ENCODE results near the gene CA11.

CA11 gene

DNA sequence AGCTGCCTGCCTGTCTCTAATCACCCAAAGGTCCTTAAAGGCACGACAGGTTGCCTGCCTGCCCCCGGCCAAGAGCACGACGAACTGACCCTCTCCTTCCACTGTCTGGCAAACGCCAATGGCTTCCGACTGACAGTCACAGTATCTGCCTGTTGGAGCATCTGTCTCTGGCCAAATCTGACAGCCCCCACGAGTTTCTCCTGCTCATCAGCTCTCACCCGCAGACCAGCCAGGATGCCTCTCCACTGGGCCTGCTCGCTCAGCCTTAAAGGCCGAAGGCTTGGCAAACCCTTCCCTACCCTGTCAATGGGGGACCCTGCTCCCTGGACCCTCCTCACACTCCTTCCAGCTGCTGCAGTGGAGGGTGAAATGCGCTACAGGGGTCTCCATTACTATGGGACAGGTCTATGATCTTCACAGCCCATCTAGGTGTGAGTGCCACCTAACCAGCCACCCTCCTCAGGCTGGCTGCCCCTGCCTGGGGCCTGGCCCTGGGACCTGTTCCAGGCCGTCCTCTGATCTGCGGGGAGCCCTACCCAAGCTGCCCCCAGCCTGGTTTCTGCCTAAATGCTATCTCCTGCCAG is 32.0 kb downstream of the CA11 start:
- DNase-seq (ENCODE audit: low read depth in 2 of 2) = no peak

- DNase-seq (ENCODE audit: low read depth in 2 of 2) = no peak
Observed at GRCh38 chr19:48613024-48613851, 32.7 kb downstream of the CA11 start.

- no peak for DNase-seq (ENCODE audit: low read depth in 2 of 2)
Observed at GRCh38 chr19:48611872-48612271, 34.1 kb downstream of the CA11 start.

DNA sequence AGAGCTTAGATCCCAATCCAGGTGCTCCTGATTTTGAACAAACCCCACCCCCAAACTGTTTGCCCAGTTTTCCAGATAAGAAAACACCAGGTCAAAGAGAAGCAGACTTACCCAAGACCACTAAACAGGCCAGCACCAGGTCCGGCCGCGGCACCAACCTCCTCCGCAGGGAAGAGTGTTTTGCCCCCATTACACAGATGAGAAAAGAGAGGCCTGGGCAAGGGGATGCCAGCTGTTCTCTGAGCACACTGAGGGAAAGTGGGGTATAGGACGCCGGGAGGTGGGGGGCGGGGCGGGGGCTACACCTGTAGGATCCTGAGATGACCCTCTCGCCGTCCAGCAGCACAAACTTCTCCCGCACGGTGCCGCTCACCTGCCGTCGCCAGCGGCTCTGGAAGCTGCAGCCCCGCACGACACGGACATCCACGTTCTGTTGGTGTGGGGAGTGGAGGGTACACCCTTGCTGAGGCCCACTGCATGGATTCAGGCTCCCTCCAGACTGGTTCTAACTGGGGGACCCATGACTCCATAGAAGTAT is 36.3 kb downstream of the CA11 start:
- no peak for DNase-seq (ENCODE audit: low read depth in 2 of 2)

GRCh38 chr19:48608798-48609263 is 37.2 kb downstream of the CA11 start:
- no peak for DNase-seq (ENCODE audit: low read depth in 2 of 2)

- no peak for DNase-seq (ENCODE audit: low read depth in 2 of 2)
Observed at GRCh38 chr19:48607359-48607755, 38.6 kb downstream of the CA11 start.

GRCh38 chr19:48606463-48607358 is 39.3 kb downstream of the CA11 start, which contains the start of gene SPACA4:
SPACA4 (plus strand) TSS chr19:48606742; CDS start chr19:48606979, 237 bp downstream.
- DNase-seq (ENCODE audit: low read depth in 2 of 2) = no peak

- no peak for DNase-seq (ENCODE audit: low read depth in 2 of 2)
Observed at GRCh38 chr19:48603850-48604249, 42.1 kb downstream of the CA11 start.

GRCh38 chr19:48603449-48603848 is 42.5 kb downstream of the CA11 start:
- no peak for DNase-seq (ENCODE audit: low read depth in 2 of 2)

GRCh38 chr19:48603001-48603400 is 43.0 kb downstream of the CA11 start:
- DNase-seq (ENCODE audit: low read depth in 2 of 2) = no peak

DNA sequence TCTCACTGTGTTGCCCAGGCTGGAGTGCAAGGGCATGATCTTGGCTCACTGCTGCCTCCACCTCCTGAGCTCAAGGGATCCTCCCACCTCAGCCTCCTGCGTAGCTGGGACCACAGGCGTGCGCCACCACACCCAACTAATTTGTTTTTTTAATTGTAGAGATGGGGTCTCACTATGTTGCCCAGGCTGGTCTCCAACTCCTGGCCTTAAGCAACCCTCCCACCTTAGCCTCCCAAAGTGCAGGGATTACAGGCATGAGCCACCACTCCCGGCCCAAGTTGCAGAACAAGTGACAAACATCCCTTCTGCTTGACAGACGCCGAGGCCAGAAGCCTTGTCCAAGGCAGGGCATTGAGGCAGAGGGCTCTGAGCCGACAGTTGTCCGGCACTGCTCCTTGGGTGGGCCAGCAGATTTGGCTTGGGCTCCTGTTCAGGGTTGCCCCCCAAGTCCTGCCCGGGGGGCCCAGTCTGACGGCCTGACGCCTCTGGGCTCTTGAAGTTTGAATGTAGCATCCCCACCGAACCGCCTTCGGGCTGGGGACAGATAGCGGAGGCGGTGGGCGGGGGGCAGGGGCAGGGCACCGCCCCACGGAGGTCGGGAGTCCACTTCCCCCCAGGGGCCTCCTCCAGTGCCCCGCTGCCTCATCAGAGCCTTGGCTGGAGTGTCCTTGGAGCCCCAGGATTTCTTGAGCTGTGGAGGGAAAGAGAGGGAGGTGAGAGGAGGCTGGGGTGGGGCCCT is 45.1 kb downstream of the CA11 start:
- no peak for DNase-seq (ENCODE audit: low read depth in 2 of 2)

DNA sequence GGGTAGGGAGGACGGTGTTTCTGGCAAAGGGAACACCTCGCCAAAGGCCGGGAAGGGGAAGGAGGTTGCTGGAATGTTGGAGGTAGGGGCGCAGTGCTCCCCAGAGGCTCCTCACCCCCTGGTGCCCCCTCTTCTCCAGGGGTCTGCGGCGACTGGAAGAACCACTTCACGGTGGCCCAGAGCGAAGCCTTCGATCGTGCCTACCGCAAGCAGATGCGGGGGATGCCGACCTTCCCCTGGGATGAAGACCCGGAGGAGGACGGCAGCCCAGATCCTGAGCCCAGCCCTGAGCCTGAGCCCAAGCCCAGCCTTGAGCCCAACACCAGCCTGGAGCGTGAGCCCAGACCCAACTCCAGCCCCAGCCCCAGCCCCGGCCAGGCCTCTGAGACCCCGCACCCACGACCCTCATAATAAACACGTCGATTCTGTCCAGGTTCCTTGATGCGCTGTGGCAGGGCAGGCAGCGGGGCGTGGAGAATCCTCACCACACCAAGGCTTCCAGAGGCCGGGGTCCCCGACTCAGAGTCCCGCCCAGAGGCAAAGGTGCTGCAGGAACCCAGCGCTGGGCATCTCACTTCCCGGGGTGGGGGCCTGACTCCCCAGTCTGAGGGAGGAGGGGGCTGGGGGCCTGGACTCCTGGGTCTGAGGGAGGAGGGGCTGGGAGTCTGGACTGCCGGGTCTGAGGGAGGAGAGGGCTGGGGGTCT is 46.8 kb downstream of the CA11 start:
- DNase-seq (ENCODE audit: low read depth in 2 of 2) = no peak

DNA sequence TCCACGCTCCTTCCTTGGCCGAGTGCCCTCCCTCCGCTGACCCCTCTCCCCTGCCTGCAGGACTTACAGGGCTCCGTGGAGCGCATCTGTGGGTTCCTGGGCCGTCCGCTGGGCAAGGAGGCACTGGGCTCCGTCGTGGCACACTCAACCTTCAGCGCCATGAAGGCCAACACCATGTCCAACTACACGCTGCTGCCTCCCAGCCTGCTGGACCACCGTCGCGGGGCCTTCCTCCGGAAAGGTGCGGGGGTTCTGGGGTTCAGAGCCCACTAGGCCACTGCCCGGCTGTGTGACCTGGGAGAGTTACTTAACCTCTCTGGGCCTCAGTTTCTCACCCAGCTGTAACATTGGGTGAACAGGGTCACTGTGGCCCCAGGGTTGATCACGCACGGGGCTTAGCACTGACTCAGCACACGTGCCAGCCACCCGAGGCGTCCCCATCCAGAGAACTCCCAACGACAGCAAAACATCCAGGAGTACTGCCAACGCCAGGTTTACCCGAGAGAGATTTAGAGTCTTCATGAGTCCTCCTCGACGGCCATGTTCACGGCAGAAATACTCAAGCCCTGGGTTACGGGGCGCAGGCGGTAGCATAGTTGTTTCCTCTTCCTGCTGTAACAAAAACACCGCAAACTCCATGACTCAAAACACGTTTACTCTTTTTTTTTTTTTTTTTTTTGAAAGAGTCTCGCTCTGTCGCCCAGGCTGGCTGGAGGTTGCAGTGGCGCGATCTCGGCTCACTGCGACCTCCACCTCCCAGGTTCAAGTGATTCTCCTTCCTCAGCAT is 49.1 kb downstream of the CA11 start:
- DNase-seq (ENCODE audit: low read depth in 2 of 2) = no peak

DNA sequence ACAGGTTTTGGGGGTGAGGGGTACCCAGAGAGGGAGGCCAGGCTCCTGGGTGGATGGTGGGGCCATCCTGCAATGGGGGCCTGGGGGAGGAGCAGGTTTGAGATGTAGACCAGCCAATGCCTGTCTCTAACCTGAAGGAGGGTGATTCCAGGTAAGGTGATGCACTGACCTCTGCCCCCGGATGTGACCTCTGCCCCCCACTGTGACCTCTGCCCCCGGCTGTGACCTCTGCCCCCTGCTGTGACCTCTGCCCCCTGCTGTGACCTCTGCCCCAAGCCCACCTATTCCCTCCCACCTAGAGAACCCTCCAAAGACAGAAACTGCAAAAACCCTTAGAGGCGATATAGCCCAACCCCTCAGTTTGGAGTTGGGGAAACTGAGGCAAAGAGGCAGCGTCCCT is 49.8 kb downstream of the CA11 start:
- DNase-seq (ENCODE audit: low read depth in 2 of 2) = no peak

GRCh38 chr19:48595833-48596232 is 50.2 kb downstream of the CA11 start:
- DNase-seq (ENCODE audit: low read depth in 2 of 2) = no peak

- no peak for DNase-seq (ENCODE audit: low read depth in 2 of 2)
Observed at GRCh38 chr19:48595171-48595570, 50.8 kb downstream of the CA11 start.

GRCh38 chr19:48591021-48591420 is 55.0 kb downstream of the CA11 start:
- no peak for DNase-seq (ENCODE audit: low read depth in 2 of 2)

- DNase-seq (ENCODE audit: low read depth in 2 of 2) = peak; percentile 62 to 64
Observed at GRCh38 chr19:48588670-48589401, 57.2 kb downstream of the CA11 start.
